NOMO-1 treated with dmso at 0.1 percent for 144 hours (cell line): ENCODE measurements around the gene SRRM3.
"Not testable (repeated sequence)": the region's sequence is repeated elsewhere in the genome, so short reads cannot be mapped to it uniquely, and the experiment has no call there.

Source experiments
- DNase-seq: peaks from one replicate; lab custom pipeline; 2025; ENCODE audit not compliant: unreplicated experiment; lab: John Stamatoyannopoulos, UW

SRRM3 gene

GRCh38 chr7:76225951-76226350 is 24.3 kb downstream of the SRRM3 start:
- DNase-seq, result no peak

GRCh38 chr7:76226878-76227423 is 25.3 kb downstream of the SRRM3 start:
- DNase-seq, result not testable (repeated sequence)

- no peak for DNase-seq
Measured at GRCh38 chr7:76230214-76230613, 28.5 kb downstream of the SRRM3 start.

- DNase-seq, result no peak
Measured at GRCh38 chr7:76231071-76231470, 29.4 kb downstream of the SRRM3 start.

- DNase-seq, result peak; percentile 8
Measured at GRCh38 chr7:76231583-76231982, 29.9 kb downstream of the SRRM3 start.

- DNase-seq, result no peak
Measured at GRCh38 chr7:76232698-76233097, 31.0 kb downstream of the SRRM3 start.

GRCh38 chr7:76233538-76234281 is 32.0 kb downstream of the SRRM3 start:
- DNase-seq, result no peak

- no peak for DNase-seq
Measured at GRCh38 chr7:76234282-76234584, 32.5 kb downstream of the SRRM3 start.

GRCh38 chr7:76234931-76235441 is 33.3 kb downstream of the SRRM3 start:
- DNase-seq, result peak; percentile 84

- DNase-seq, result no peak
Measured at GRCh38 chr7:76236224-76236623, 34.5 kb downstream of the SRRM3 start.

- no peak for DNase-seq
Measured at GRCh38 chr7:76238326-76238725, 36.6 kb downstream of the SRRM3 start.

GRCh38 chr7:76241141-76241540 is 39.4 kb downstream of the SRRM3 start:
- DNase-seq, result no peak

- DNase-seq, result not testable (repeated sequence)
Measured at GRCh38 chr7:76242517-76243063, 40.9 kb downstream of the SRRM3 start.

- DNase-seq, result no peak
Measured at GRCh38 chr7:76244781-76245391, 43.2 kb downstream of the SRRM3 start.

GRCh38 chr7:76246804-76247389 is 45.2 kb downstream of the SRRM3 start:
- DNase-seq, result no peak

GRCh38 chr7:76247938-76248337 is 46.2 kb downstream of the SRRM3 start:
- DNase-seq, result no peak

- no peak for DNase-seq
Measured at GRCh38 chr7:76252021-76252420, 50.3 kb downstream of the SRRM3 start.

GRCh38 chr7:76254781-76255180 is 53.1 kb downstream of the SRRM3 start:
- no peak for DNase-seq

- DNase-seq, result no peak
Measured at GRCh38 chr7:76257973-76258372, 56.3 kb downstream of the SRRM3 start.

- DNase-seq, result no peak
Measured at GRCh38 chr7:76259124-76260093, 57.7 kb downstream of the SRRM3 start.
